H1 (cell line): Measurements from ENCODE around the gene ANKRD66.

Source experiments
- CTBP2 ChIP-seq: IDR thresholded peaks from 2 replicates; pipeline ENCODE4 v1.7.0; 2011; ENCODE audit warnings: borderline replicate concordance, mild to moderate bottlenecking, moderate library complexity, mixed read lengths, low read length; ENCODE audit not compliant: insufficient read depth, insufficient read length
- CTCF ChIP-seq, 3 experiments: IDR thresholded peaks; 1 replicate in 2 of 3; 2 replicates in 1 of 3; pipeline versions ENCODE4 v1.5.1 to v1.6.1; 2011; ENCODE audit warnings: low read length in 3 of 3, mild to moderate bottlenecking in 3 of 3, inconsistent platforms in 2 of 3, low read depth in 1 of 3, moderate library complexity in 1 of 3; ENCODE audit not compliant: insufficient read depth in 1 of 3; ENCODE audit errors: control extremely low read depth in 1 of 3
- PHF8 ChIP-seq: fragments of 200-600 bp; sonication (generic); conservative IDR thresholded peaks from 2 replicates; pipeline ENCODE4 v1.7.1; 2012; ENCODE audit warnings: low read depth, mild to moderate bottlenecking, inconsistent platforms, low read length, moderate library complexity
- POLR2A ChIP-seq, 2 experiments: IDR thresholded peaks; 1 replicate in 1 of 2; 2 replicates in 1 of 2; pipeline ENCODE4 v1.6.1; 2011; ENCODE audit warnings: low read depth in 2 of 2, low read length in 2 of 2, mild to moderate bottlenecking in 2 of 2; ENCODE audit errors: control extremely low read depth in 1 of 2
- RAD21 ChIP-seq, 2 experiments: IDR thresholded peaks in 1 of 2; conservative IDR thresholded peaks in 1 of 2; 2 replicates each; pipeline ENCODE4 v1.6.1; 2011; ENCODE audit warnings: low read depth in 2 of 2, low read length in 2 of 2, improper control_type of control experiment in 1 of 2, inconsistent platforms in 1 of 2, mild to moderate bottlenecking in 1 of 2, moderate library complexity in 1 of 2

GRCh38 chr6:46776070-46776712 lies 29.5 kb downstream of the ANKRD66 start:
- TF ChIP-seq CTCF (IDR thresholded peaks at IDR 0.05; ENCODE audit: control extremely low read depth in 1 of 3, insufficient read depth in 1 of 3, low read depth in 1 of 3, low read length in 3 of 3) = no peak
- TF ChIP-seq CTBP2 = no peak
- TF ChIP-seq POLR2A (IDR thresholded peaks at IDR 0.05; ENCODE audit: control extremely low read depth in 1 of 2, low read depth in 2 of 2, low read length in 2 of 2) = no peak
- TF ChIP-seq PHF8 = no peak
- no peak for TF ChIP-seq RAD21 (IDR thresholded peaks at IDR 0.05 in 1 of 2, conservative IDR thresholded peaks at IDR 0.05 in 1 of 2; ENCODE audit: low read depth in 2 of 2, low read length in 2 of 2)
